ENCODE data around the gene CYB5A.

Gene CYB5A

DNA sequence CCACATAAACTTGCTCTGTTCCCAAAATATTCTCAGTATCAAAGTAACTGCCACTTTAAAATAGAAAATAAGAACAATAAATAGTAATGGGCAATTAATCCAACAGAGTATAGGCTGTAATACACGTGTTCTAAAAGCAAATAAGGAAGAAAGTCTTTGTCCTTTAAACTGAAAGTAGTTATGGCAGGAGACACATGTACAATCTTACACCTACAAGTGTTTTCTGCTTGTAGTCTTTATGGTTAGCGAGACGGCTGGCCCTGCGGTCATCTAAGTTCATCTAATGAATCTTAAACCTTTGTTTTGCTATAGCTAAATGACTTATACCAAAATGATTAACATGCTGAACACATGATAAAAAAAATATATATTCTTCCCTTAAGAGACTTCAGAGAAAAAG is 32.4 kb downstream of the CYB5A start:
- Histone ChIP-seq H3K4me2 (ENCODE audit: low read length) (no peak overlapping the region), H2BK120ac (ENCODE audit: insufficient read depth, low read length, poor library complexity) (no peak overlapping the region), H3K23ac (ENCODE audit: low read length) (no peak overlapping the region), H3K79me2 (ENCODE audit: control insufficient read depth, insufficient read depth, low read length, poor library complexity) (no peaks in the 10 kb centered on the region), H2BK12ac (ENCODE audit: low read length) (no peak overlapping the region), H2BK5ac (ENCODE audit: low read depth, low read length, poor library complexity) (no peak overlapping the region), H3K9ac (ENCODE audit: low read length) (no peak overlapping the region), H3K79me1 (ENCODE audit: low read length) (no peaks in the 10 kb centered on the region), H4K12ac (ENCODE audit: low read depth, low read length) (no peak overlapping the region), H3K36me3 (ENCODE audit: control insufficient read depth in 1 of 2, insufficient read depth in 2 of 2, low read length in 2 of 2) (no peaks in the 10 kb centered on the region), H3K4ac (ENCODE audit: low read depth, low read length) (no peak overlapping the region), H3K18ac (ENCODE audit: low read length) (no peak overlapping the region), H4K8ac (ENCODE audit: low read depth, low read length) (no peak overlapping the region), H2AK5ac (ENCODE audit: low read length) (no peak overlapping the region), H3K4me1 (ENCODE audit: control insufficient read depth in 1 of 2, insufficient read depth in 2 of 2, low read length in 2 of 2) (peaks cover 2% of the 10 kb centered on the region in 2 experiments), H2AFZ (ENCODE audit: insufficient read depth, low read length, poor library complexity) (no peak overlapping the region), H3K14ac (ENCODE audit: low read length) (no peak overlapping the region), H3K4me3 (ENCODE audit: low read depth, low read length) (no peak overlapping the region), H3K27me3 (ENCODE audit: insufficient read depth, low read length) (no peaks in the 10 kb centered on the region), H3K27ac (ENCODE audit: low read depth, low read length) (no peak overlapping the region), H3K9me3 (ENCODE audit: insufficient read depth, low read depth, low read length) (no peaks in the 10 kb centered on the region), H4K91ac (ENCODE audit: low read depth, low read length) (no peak overlapping the region)
- no CpG with 5 or more reads among the region's 4 CpGs for WGBS (ENCODE audit: extremely low coverage, insufficient coverage, insufficient read length)
- DNase-seq: no peak

- Histone ChIP-seq H4K91ac (ENCODE audit: low read depth, low read length) (no peak overlapping the region), H2BK120ac (ENCODE audit: insufficient read depth, low read length, poor library complexity) (no peak overlapping the region), H3K9me3 (ENCODE audit: insufficient read depth, low read depth, low read length) (no peaks in the 10 kb centered on the region), H3K4me1 (ENCODE audit: control insufficient read depth in 1 of 2, insufficient read depth in 2 of 2, low read length in 2 of 2) (peaks cover 2% of the 10 kb centered on the region in 2 experiments), H2BK5ac (ENCODE audit: low read depth, low read length, poor library complexity) (no peak overlapping the region), H3K4ac (ENCODE audit: low read depth, low read length) (no peak overlapping the region), H2BK12ac (ENCODE audit: low read length) (no peak overlapping the region), H3K27ac (ENCODE audit: low read depth, low read length) (no peak overlapping the region), H2AFZ (ENCODE audit: insufficient read depth, low read length, poor library complexity) (no peak overlapping the region), H3K4me2 (ENCODE audit: low read length) (no peak overlapping the region), H3K79me2 (ENCODE audit: control insufficient read depth, insufficient read depth, low read length, poor library complexity) (no peaks in the 10 kb centered on the region), H3K14ac (ENCODE audit: low read length) (no peak overlapping the region), H3K4me3 (ENCODE audit: low read depth, low read length) (no peak overlapping the region), H3K27me3 (ENCODE audit: insufficient read depth, low read length) (no peaks in the 10 kb centered on the region), H3K23ac (ENCODE audit: low read length) (no peak overlapping the region), H3K36me3 (ENCODE audit: control insufficient read depth in 1 of 2, insufficient read depth in 2 of 2, low read length in 2 of 2) (no peaks in the 10 kb centered on the region), H3K18ac (ENCODE audit: low read length) (no peak overlapping the region), H4K12ac (ENCODE audit: low read depth, low read length) (no peak overlapping the region), H3K9ac (ENCODE audit: low read length) (no peak overlapping the region), H3K79me1 (ENCODE audit: low read length) (no peaks in the 10 kb centered on the region), H2AK5ac (ENCODE audit: low read length) (no peak overlapping the region), H4K8ac (ENCODE audit: low read depth, low read length) (no peak overlapping the region)
- no CpG with 5 or more reads among the region's 7 CpGs for WGBS (ENCODE audit: extremely low coverage, insufficient coverage, insufficient read length)
- DNase-seq: peak in 1 of 2 donors; percentile 38
Observed at GRCh38 chr18:74257083-74257482, 34.7 kb downstream of the CYB5A start.

- no CpG with 5 or more reads among the region's 5 CpGs for WGBS (ENCODE audit: extremely low coverage, insufficient coverage, insufficient read length)
- no peak overlapping the region for H3K18ac ChIP-seq (ENCODE audit: low read length)
- no peaks in the 10 kb centered on the region for H3K27me3 ChIP-seq (ENCODE audit: insufficient read depth, low read length)
- no peak overlapping the region for H3K9ac ChIP-seq (ENCODE audit: low read length)
- H3K9me3 ChIP-seq (ENCODE audit: insufficient read depth, low read depth, low read length): no peaks in the 10 kb centered on the region
- H3K36me3 ChIP-seq (ENCODE audit: control insufficient read depth in 1 of 2, insufficient read depth in 2 of 2, low read length in 2 of 2): no peaks in the 10 kb centered on the region
- H4K91ac ChIP-seq (ENCODE audit: low read depth, low read length): no peak overlapping the region
- H3K14ac ChIP-seq (ENCODE audit: low read length): no peak overlapping the region
- no peaks in the 10 kb centered on the region for H3K79me1 ChIP-seq (ENCODE audit: low read length)
- H2BK120ac ChIP-seq (ENCODE audit: insufficient read depth, low read length, poor library complexity): no peak overlapping the region
- no peak overlapping the region for H3K4me3 ChIP-seq (ENCODE audit: low read depth, low read length)
- no peak overlapping the region for H2AK5ac ChIP-seq (ENCODE audit: low read length)
- peaks cover 2 to 5% of the 10 kb centered on the region in 2 experiments for H3K4me1 ChIP-seq (ENCODE audit: control insufficient read depth in 1 of 2, insufficient read depth in 2 of 2, low read length in 2 of 2)
- no peak for DNase-seq
- no peak overlapping the region for H3K27ac ChIP-seq (ENCODE audit: low read depth, low read length)
- H3K79me2 ChIP-seq (ENCODE audit: control insufficient read depth, insufficient read depth, low read length, poor library complexity): no peaks in the 10 kb centered on the region
- no peak overlapping the region for H2BK5ac ChIP-seq (ENCODE audit: low read depth, low read length, poor library complexity)
- no peak overlapping the region for H3K23ac ChIP-seq (ENCODE audit: low read length)
- H2BK12ac ChIP-seq (ENCODE audit: low read length): no peak overlapping the region
- H2AFZ ChIP-seq (ENCODE audit: insufficient read depth, low read length, poor library complexity): no peak overlapping the region
- H3K4ac ChIP-seq (ENCODE audit: low read depth, low read length): no peak overlapping the region
- H4K8ac ChIP-seq (ENCODE audit: low read depth, low read length): no peak overlapping the region
- no peak overlapping the region for H3K4me2 ChIP-seq (ENCODE audit: low read length)
- H4K12ac ChIP-seq (ENCODE audit: low read depth, low read length): no peak overlapping the region
Observed at GRCh38 chr18:74256190-74256589, 35.6 kb downstream of the CYB5A start.

- Histone ChIP-seq H4K91ac (ENCODE audit: low read depth, low read length) (no peak overlapping the region), H3K36me3 (ENCODE audit: control insufficient read depth in 1 of 2, insufficient read depth in 2 of 2, low read length in 2 of 2) (no peaks in the 10 kb centered on the region), H3K79me1 (ENCODE audit: low read length) (no peaks in the 10 kb centered on the region), H3K4me3 (ENCODE audit: low read depth, low read length) (no peak overlapping the region), H2BK120ac (ENCODE audit: insufficient read depth, low read length, poor library complexity) (no peak overlapping the region), H3K27me3 (ENCODE audit: insufficient read depth, low read length) (no peaks in the 10 kb centered on the region), H2BK12ac (ENCODE audit: low read length) (no peak overlapping the region), H3K4me2 (ENCODE audit: low read length) (no peak overlapping the region), H3K18ac (ENCODE audit: low read length) (no peak overlapping the region), H2AFZ (ENCODE audit: insufficient read depth, low read length, poor library complexity) (no peak overlapping the region), H3K79me2 (ENCODE audit: control insufficient read depth, insufficient read depth, low read length, poor library complexity) (no peaks in the 10 kb centered on the region), H3K23ac (ENCODE audit: low read length) (no peak overlapping the region), H3K9me3 (ENCODE audit: insufficient read depth, low read depth, low read length) (no peaks in the 10 kb centered on the region), H3K9ac (ENCODE audit: low read length) (no peak overlapping the region), H3K27ac (ENCODE audit: low read depth, low read length) (peak overlapping the region; percentile 36), H2AK5ac (ENCODE audit: low read length) (no peak overlapping the region), H4K12ac (ENCODE audit: low read depth, low read length) (no peak overlapping the region), H3K4me1 (ENCODE audit: control insufficient read depth in 1 of 2, insufficient read depth in 2 of 2, low read length in 2 of 2) (peaks cover 2 to 7% of the 10 kb centered on the region in 2 experiments), H2BK5ac (ENCODE audit: low read depth, low read length, poor library complexity) (no peak overlapping the region), H4K8ac (ENCODE audit: low read depth, low read length) (no peak overlapping the region), H3K4ac (ENCODE audit: low read depth, low read length) (no peak overlapping the region), H3K14ac (ENCODE audit: low read length) (no peak overlapping the region)
- no CpG with 5 or more reads among the region's 4 CpGs for WGBS (ENCODE audit: extremely low coverage, insufficient coverage, insufficient read length)
- DNase-seq: no peak
Observed at GRCh38 chr18:74255131-74255616, 36.6 kb downstream of the CYB5A start.
